ENCODE measurements around the gene HIC1. TPM values are rescaled to one million over a fixed set of nuclear protein-coding genes. Genes with fewer than 3 reads are reported as not detected.

HIC1 gene
- total and polyA plus RNA-seq, 2 experiments from 2014 or later: 0.17 to 0.26 TPM

- no peaks in the 10 kb centered on the region; the same call in 1 of the 2 replicates for H4K20me1 ChIP-seq (replicated peaks; ENCODE audit: insufficient read depth)
- peak overlapping the region; percentile 59 for H3K4me3 ChIP-seq
- no peaks in the 10 kb centered on the region; the same call in 2 of the 3 replicates for H3K9me3 Mint-ChIP-seq
- no peak overlapping the region for H3K27ac Mint-ChIP-seq
- no peak overlapping the region for H3K27ac ChIP-seq (ENCODE audit: low read depth)
- H3K27me3 ChIP-seq (ENCODE audit: insufficient read depth): peaks cover 96% of the 10 kb centered on the region
- peaks cover 72% of the 10 kb centered on the region for H3K27me3 Mint-ChIP-seq (ENCODE audit: insufficient read depth, low read depth, poor library complexity)
- DNase-seq (ENCODE audit: low spot score) (no peak), ATAC-seq (no peak)
- no peak overlapping the region for H2AFZ ChIP-seq
- peaks cover under 1% of the 10 kb centered on the region; the same call in 2 of the 3 replicates for H3K36me3 Mint-ChIP-seq (ENCODE audit: low read depth)
- no peak overlapping the region; the same call in 2 of the 3 replicates for H3K4me3 Mint-ChIP-seq
- TF ChIP-seq EZH2 (IDR thresholded peaks at IDR 0.05; ENCODE audit: low read depth, unreplicated experiment) (peak; percentile 53), STAT1 (IDR thresholded peaks at IDR 0.05; ENCODE audit: unreplicated experiment) (no peak)
- no peaks in the 10 kb centered on the region for H3K79me2 ChIP-seq (replicated peaks; ENCODE audit: insufficient read depth)
- no peaks in the 10 kb centered on the region for H3K9me2 ChIP-seq (ENCODE audit: insufficient read depth)
- H3K4me1 ChIP-seq (ENCODE audit: insufficient read depth): peaks cover 12% of the 10 kb centered on the region
- peaks cover 12% of the 10 kb centered on the region; the same call in 1 of the 2 replicates for H3F3A ChIP-seq (replicated peaks; ENCODE audit: low read depth)
- peak overlapping the region; percentile 81 for H3K4me2 ChIP-seq
- H3K4me1 Mint-ChIP-seq: peaks cover 4% of the 10 kb centered on the region; the same call in 2 of the 3 replicates
- H3K36me3 ChIP-seq (ENCODE audit: insufficient read depth): no peaks in the 10 kb centered on the region
Observed at GRCh38 chr17:2055292-2056205, 646 bp downstream of the HIC1 start.

DNA sequence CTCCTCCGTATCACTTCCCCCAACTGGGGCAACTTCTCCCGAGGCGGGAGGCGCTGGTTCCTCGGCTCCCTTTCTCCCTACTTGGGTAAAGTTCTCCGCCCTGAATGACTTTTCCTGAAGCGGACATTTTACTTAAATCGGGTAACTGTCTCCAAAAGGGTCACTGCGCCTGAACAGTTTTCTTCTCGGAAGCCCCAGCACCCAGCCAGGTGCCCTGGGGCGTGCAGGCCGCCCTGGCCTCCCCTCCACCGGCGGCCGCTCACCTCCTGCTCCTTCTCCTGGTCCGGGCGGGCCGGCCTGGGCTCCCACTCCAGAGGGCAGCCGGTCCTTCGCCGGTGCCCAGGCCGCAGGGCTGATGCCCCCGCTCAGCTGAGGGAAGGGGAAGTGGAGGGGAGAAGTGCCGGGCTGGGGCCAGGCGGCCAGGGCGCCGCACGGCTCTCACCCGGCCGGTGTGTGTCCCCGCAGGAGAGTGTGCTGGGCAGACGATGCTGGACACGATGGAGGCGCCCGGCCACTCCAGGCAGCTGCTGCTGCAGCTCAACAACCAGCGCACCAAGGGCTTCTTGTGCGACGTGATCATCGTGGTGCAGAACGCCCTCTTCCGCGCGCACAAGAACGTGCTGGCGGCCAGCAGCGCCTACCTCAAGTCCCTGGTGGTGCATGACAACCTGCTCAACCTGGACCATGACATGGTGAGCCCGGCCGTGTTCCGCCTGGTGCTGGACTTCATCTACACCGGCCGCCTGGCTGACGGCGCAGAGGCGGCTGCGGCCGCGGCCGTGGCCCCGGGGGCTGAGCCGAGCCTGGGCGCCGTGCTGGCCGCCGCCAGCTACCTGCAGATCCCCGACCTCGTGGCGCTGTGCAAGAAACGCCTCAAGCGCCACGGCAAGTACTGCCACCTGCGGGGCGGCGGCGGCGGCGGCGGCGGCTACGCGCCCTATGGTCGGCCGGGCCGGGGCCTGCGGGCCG is 1.6 kb downstream of the HIC1 start:
- H3K27me3 Mint-ChIP-seq (ENCODE audit: insufficient read depth, low read depth, poor library complexity): peaks cover 71% of the 10 kb centered on the region
- H3K9me3 Mint-ChIP-seq: no peaks in the 10 kb centered on the region; the same call in 2 of the 3 replicates
- Histone ChIP-seq H3K9me2 (ENCODE audit: insufficient read depth) (no peaks in the 10 kb centered on the region), H3K27me3 (ENCODE audit: insufficient read depth) (peaks cover 91% of the 10 kb centered on the region), H3K4me1 (ENCODE audit: insufficient read depth) (peaks cover 12% of the 10 kb centered on the region), H3K4me3 (peak overlapping the region; percentile 44; the same call in 1 of the 2 replicates), H3K36me3 (ENCODE audit: insufficient read depth) (no peaks in the 10 kb centered on the region), H2AFZ (no peak overlapping the region), H3K79me2 (replicated peaks; ENCODE audit: insufficient read depth) (no peaks in the 10 kb centered on the region), H4K20me1 (replicated peaks; ENCODE audit: insufficient read depth) (no peaks in the 10 kb centered on the region; the same call in 1 of the 2 replicates), H3F3A (replicated peaks; ENCODE audit: low read depth) (peaks cover 11% of the 10 kb centered on the region; the same call in 1 of the 2 replicates), H3K4me2 (peak overlapping the region; percentile 78), H3K27ac (ENCODE audit: low read depth) (no peak overlapping the region)
- DNase-seq (ENCODE audit: low spot score) (peak; percentile 66), ATAC-seq (peak; percentile 1; the same call in 2 of the 3 replicates)
- H3K36me3 Mint-ChIP-seq (ENCODE audit: low read depth): peaks cover 5% of the 10 kb centered on the region; the same call in 2 of the 3 replicates
- H3K27ac Mint-ChIP-seq: no peak overlapping the region
- peak overlapping the region; percentile 46; the same call in 2 of the 3 replicates for H3K4me3 Mint-ChIP-seq
- H3K4me1 Mint-ChIP-seq: peaks cover 8% of the 10 kb centered on the region; the same call in 2 of the 3 replicates
- TF ChIP-seq ETS1 (IDR thresholded peaks at IDR 0.05) (no peak), EZH2phosphoT487 (IDR thresholded peaks at IDR 0.05; ENCODE audit: unreplicated experiment) (no peak), EZH2 (IDR thresholded peaks at IDR 0.05; ENCODE audit: low read depth, unreplicated experiment) (peak; percentile 89), CTCF (conservative IDR thresholded peaks at IDR 0.05; ENCODE audit: low read depth in 2 of 2) (peak in 1 of 2 experiments; percentile 31; a peak in 3 of 4 replicates), JUNB (IDR thresholded peaks at IDR 0.05; ENCODE audit: unreplicated experiment) (no peak), ZNF331 (CRISPR knock-in tag; IDR thresholded peaks at IDR 0.05; ENCODE audit: low read depth) (no peak)

All from GM23338 (cell line).